GM12874 (cell line): ENCODE measurements around the gene ORAI3.

ENCODE experiments used
- TF ChIP-seq, protein P1 (sequence below): IDR thresholded peaks from 2 replicates; pipeline ENCODE4 v1.5.1; 2011; ENCODE audit warnings: low read depth, mild to moderate bottlenecking, control low read depth, low read length, moderate library complexity; ENCODE audit not compliant: insufficient read depth

ORAI3 gene

DNA sequence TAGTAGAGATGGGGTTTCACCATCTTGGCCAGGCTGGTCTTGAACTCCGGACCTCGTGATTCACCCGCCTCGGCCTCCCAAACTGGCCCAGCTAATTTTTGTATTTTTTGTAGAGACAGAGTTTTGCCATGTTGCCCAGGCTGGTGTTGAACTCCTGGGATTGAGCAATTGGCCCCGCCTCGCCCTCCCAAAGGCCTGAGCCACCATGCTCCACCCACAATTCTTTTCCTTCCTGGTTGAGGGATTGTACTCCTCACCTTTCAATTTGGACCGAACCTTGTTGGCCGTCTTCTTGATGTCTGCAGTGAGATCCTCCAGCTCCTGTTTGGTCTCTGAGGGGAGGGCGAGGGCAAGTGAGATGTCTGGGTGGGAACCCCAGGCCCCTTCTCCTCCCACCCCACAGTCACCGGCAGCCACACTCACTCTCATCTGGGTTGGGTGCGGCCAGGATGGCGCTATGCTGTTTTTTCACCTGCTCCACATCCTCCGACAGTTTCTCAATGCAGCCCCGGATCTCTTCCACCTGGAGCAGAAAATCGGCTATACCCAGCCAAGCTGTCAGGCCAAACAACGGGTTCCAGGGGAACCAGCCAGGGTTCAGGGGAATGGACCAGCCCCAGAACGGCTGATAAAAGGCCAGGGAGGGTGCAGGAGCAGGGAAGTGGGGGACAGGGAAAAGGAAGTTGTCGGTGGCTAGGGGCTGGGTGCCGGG lies 52.0 kb downstream of the ORAI3 start:
- TF ChIP-seq, protein P1, sequence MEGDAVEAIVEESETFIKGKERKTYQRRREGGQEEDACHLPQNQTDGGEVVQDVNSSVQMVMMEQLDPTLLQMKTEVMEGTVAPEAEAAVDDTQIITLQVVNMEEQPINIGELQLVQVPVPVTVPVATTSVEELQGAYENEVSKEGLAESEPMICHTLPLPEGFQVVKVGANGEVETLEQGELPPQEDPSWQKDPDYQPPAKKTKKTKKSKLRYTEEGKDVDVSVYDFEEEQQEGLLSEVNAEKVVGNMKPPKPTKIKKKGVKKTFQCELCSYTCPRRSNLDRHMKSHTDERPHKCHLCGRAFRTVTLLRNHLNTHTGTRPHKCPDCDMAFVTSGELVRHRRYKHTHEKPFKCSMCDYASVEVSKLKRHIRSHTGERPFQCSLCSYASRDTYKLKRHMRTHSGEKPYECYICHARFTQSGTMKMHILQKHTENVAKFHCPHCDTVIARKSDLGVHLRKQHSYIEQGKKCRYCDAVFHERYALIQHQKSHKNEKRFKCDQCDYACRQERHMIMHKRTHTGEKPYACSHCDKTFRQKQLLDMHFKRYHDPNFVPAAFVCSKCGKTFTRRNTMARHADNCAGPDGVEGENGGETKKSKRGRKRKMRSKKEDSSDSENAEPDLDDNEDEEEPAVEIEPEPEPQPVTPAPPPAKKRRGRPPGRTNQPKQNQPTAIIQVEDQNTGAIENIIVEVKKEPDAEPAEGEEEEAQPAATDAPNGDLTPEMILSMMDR: no peak

DNA sequence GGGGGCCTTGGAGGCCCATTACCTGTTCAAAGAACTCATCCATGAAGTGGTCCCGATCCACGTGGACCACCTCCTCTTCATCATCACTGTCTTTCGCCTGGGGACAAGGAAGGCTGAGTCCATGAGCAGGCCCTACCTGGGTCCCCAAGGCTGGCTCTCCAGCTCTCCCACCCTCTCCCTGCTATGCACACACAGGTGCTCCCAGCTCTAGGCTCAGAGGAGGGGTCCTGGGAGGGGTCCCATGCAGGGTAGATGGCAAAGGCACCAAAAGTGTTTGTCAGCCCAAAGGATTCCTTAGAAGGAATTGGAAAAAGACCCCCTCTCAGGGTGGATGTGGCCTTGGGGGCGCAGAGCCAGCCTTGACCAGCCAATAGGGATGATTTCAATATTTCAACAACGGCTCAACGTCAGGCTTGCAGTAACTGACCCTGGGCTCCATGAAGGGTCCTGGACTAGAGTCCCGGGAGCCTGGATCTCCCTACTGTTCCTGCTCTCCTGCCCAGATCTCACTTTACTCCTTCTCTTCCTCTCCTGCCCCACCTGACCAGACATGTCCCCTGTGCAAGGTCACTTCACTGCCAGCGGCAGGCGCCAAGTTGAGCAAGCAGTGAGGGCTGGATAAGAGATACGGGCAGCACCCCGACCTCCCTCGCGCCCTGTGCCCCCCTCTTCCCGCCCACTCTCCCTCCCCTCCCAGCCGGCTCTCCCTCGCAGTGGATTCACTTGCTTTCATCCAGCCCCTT lies 52.8 kb downstream of the ORAI3 start:
- TF ChIP-seq, protein P1: no peak

DNA sequence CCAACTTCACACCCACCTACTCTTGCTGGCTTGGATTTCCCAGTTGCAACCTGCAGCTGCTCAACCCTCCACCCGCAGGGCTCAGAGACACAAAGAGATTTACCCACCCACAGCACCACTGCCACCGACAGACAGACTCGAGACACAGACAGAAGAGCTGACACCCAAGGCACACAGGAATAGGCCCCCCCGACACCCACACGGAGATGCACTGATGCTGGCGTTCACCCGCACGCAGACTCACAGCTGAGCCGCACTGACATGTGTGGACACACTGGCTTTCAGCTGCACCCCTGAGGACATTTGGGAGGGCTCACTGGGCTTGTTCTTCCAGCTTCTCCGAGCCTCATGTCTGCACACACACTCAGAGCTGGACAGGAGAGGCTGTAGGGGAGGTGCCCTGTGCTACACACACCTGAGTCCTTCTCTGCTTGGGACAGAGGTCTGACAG lies 53.4 kb downstream of the ORAI3 start:
- TF ChIP-seq, protein P1: no peak

DNA sequence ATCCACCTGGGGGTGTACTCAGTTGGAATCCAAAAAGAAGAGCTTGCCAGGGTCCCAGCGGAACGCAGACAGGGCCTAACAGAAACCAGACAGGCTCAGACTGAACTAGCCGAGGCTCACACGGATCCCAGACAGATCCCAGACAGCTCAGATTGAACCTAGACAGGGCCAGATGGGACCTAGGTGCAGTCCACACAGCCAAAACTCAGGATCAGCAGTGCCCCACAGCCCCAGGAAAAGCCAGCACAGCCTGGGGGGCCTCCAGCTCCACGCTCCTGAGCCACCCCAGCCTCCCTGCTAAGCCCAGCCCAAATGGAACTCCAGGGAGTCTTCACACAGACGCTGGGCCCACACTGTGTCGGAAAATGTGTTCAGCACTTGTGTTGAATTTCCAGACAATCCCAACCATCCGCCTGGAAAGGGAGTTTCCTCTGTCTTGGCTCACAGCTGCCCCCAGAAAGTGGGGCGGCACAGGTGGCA lies 54.0 kb downstream of the ORAI3 start:
- TF ChIP-seq, protein P1: no peak

DNA sequence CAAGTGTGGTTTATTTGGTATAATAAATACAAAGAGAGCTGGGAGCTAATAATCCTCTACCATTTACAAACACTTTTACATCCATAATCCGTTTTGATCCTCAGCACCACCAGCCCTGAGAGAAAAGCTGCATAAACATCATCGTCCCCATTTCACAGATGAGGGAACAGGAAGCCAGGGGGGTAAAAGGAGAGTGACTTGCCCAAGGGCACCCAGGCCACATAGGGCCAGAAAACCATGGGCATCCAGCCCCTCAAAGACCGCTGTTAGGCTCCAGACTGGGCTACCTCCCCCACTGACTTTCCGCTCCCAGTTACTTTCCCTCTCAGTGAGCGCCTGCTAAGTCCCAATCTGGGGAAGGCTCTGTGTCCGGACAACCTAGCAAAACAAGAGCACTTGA lies 54.9 kb downstream of the ORAI3 start:
- TF ChIP-seq, protein P1: no peak
